ENCODE results near the gene CHD6. TPM values are rescaled to one million over a fixed set of nuclear protein-coding genes. Genes with fewer than 3 reads are reported as not detected.

Gene CHD6
- total and polyA plus RNA-seq, 2 of the 13 experiments (the other 11 are each of a cell fraction or from before 2014, with no cell fraction given): 14.4 to 52.0 TPM

GRCh38 chr20:41570557-41570956 is 47.6 kb downstream of the CHD6 start:
- H2AFZ ChIP-seq (ENCODE audit: low read length): no peak overlapping the region
- H3K4me3 ChIP-seq (replicated peaks in 1 of 3; ENCODE audit: insufficient read depth in 1 of 3, low read depth in 2 of 3, low read length in 3 of 3): no peak overlapping the region
- H3K79me2 ChIP-seq (ENCODE audit: insufficient read depth, low read length): peaks cover 94% of the 10 kb centered on the region
- H3K9ac ChIP-seq (ENCODE audit: insufficient read depth, low read depth, low read length): no peak overlapping the region
- peaks cover 54% of the 10 kb centered on the region for H4K20me1 ChIP-seq (ENCODE audit: insufficient read depth, low read length)
- peaks cover 9% of the 10 kb centered on the region for H3K9me3 ChIP-seq (ENCODE audit: low read length)
- H3K27me3 ChIP-seq (ENCODE audit: control insufficient read depth in 1 of 2, insufficient read depth in 2 of 2, low read length in 2 of 2): no peaks in the 10 kb centered on the region
- no peak overlapping the region for H3K27ac ChIP-seq (ENCODE audit: extremely low read length, insufficient read depth, low read length)
- POLR2A ChIA-PET: interaction anchor here (0.9 kb wide), 1 partner anchor 39 kb away, joined by 3 read pairs; no protein-coding TSS in a partner anchor
- no TSS peak for BruUV-seq (replicated peaks)
- peaks cover 36% of the 10 kb centered on the region for H3K4me1 ChIP-seq (ENCODE audit: insufficient read depth, low read length)
- peaks cover 0 to 6% of the 10 kb centered on the region in 2 experiments; a peak in 2 of 5 replicates for H3K36me3 ChIP-seq (replicated peaks in 1 of 2; ENCODE audit: control insufficient read depth in 1 of 2, insufficient read depth in 2 of 2, low read length in 2 of 2)
- no peak for DNase-seq (ENCODE audit: low spot score)
- CTCF ChIA-PET (ENCODE audit: low intra/inter-chr PET ratio, low total read pairs): no interaction called here
- intact Hi-C loops (cut with micrococcal nuclease; ENCODE audit: unreplicated experiment): no loop called here
- no peak for FAIRE-seq
- TF ChIP-seq ZNF746 (CRISPR knock-in tag; IDR thresholded peaks at IDR 0.05): no peak
- TF ChIP-seq TCF12 (IDR thresholded peaks at IDR 0.05): no peak
- TF ChIP-seq TCF12 (CRISPR knock-in tag; IDR thresholded peaks at IDR 0.05): no peak
- no peak for TF ChIP-seq ZNF83 (CRISPR knock-in tag; IDR thresholded peaks at IDR 0.05; ENCODE audit: borderline replicate concordance)
- no peak for TF ChIP-seq SOX5 (CRISPR knock-in tag; IDR thresholded peaks at IDR 0.05; ENCODE audit: borderline replicate concordance)
- no peak for TF ChIP-seq ZSCAN25 (CRISPR knock-in tag; IDR thresholded peaks at IDR 0.05)
- no peak overlapping the region for H3K4me2 ChIP-seq (ENCODE audit: low read depth, low read length)
- no peak for ATAC-seq
- in situ Hi-C loops (cut with HindIII; ENCODE audit: extremely low pct_ligation_motif_present, low pct_unique_long_range_greater_than_20kb): no loop called here

GRCh38 chr20:41567615-41568014 is 50.6 kb downstream of the CHD6 start:
- no peaks in the 10 kb centered on the region for H3K9me3 ChIP-seq (ENCODE audit: low read length)
- peaks cover 0 to 6% of the 10 kb centered on the region in 2 experiments; a peak in 2 of 5 replicates for H3K36me3 ChIP-seq (replicated peaks in 1 of 2; ENCODE audit: control insufficient read depth in 1 of 2, insufficient read depth in 2 of 2, low read length in 2 of 2)
- in situ Hi-C loops (cut with HindIII; ENCODE audit: extremely low pct_ligation_motif_present, low pct_unique_long_range_greater_than_20kb): no loop called here
- FAIRE-seq (no peak), ATAC-seq (no peak), DNase-seq (ENCODE audit: low spot score) (no peak)
- H3K79me2 ChIP-seq (ENCODE audit: insufficient read depth, low read length): peaks cover 94% of the 10 kb centered on the region
- CTCF ChIA-PET (ENCODE audit: low intra/inter-chr PET ratio, low total read pairs): no interaction called here
- BruUV-seq (replicated peaks): no TSS peak
- H3K9ac ChIP-seq (ENCODE audit: insufficient read depth, low read depth, low read length): no peak overlapping the region
- peaks cover 14% of the 10 kb centered on the region for H3K4me1 ChIP-seq (ENCODE audit: insufficient read depth, low read length)
- H3K27ac ChIP-seq (ENCODE audit: extremely low read length, insufficient read depth, low read length): no peak overlapping the region
- intact Hi-C loops (cut with micrococcal nuclease; ENCODE audit: unreplicated experiment): no loop called here
- WGBS (ENCODE audit: low lambda C conversion rate): 95% methylated on average over 2 of the region's 2 CpGs
- no peak overlapping the region for H2AFZ ChIP-seq (ENCODE audit: low read length)
- POLR2A ChIA-PET: interaction anchor here (1.7 kb wide), 1 partner anchor 9 kb away, joined by 3 read pairs; no protein-coding TSS in a partner anchor
- H3K4me2 ChIP-seq (ENCODE audit: low read depth, low read length): no peak overlapping the region
- peaks cover 49% of the 10 kb centered on the region for H4K20me1 ChIP-seq (ENCODE audit: insufficient read depth, low read length)
- H3K27me3 ChIP-seq (ENCODE audit: control insufficient read depth in 1 of 2, insufficient read depth in 2 of 2, low read length in 2 of 2): no peaks in the 10 kb centered on the region
- H3K4me3 ChIP-seq (replicated peaks in 1 of 3; ENCODE audit: insufficient read depth in 1 of 3, low read depth in 2 of 3, low read length in 3 of 3): no peak overlapping the region
- TF ChIP-seq ZNF367 (CRISPR knock-in tag; IDR thresholded peaks at IDR 0.05; ENCODE audit: borderline replicate concordance) (no peak), ZFP1 (CRISPR knock-in tag; IDR thresholded peaks at IDR 0.05) (no peak), TEAD2 (CRISPR knock-in tag; IDR thresholded peaks at IDR 0.05) (no peak), TBX3 (IDR thresholded peaks at IDR 0.05; ENCODE audit: borderline replicate concordance) (no peak), KDM5B (CRISPR knock-in tag; IDR thresholded peaks at IDR 0.05; ENCODE audit: borderline replicate concordance) (no peak), MAF1 (CRISPR knock-in tag; IDR thresholded peaks at IDR 0.05; ENCODE audit: borderline replicate concordance) (no peak), ZNF672 (CRISPR knock-in tag; IDR thresholded peaks at IDR 0.05) (no peak), SOX13 (IDR thresholded peaks at IDR 0.05) (no peak), SOX13 (CRISPR knock-in tag; conservative IDR thresholded peaks at IDR 0.05 in 1 of 2, IDR thresholded peaks at IDR 0.05 in 1 of 2) (no peak), TARDBP (CRISPR knock-in tag; IDR thresholded peaks at IDR 0.05) (no peak), ZNF292 (CRISPR knock-in tag; IDR thresholded peaks at IDR 0.05; ENCODE audit: borderline replicate concordance, low read depth) (no peak), TRAFD1 (CRISPR knock-in tag; IDR thresholded peaks at IDR 0.05; ENCODE audit: borderline replicate concordance) (no peak), ZNF263 (CRISPR knock-in tag; IDR thresholded peaks at IDR 0.05) (no peak)

All from HepG2 (cell line).